Panc1 (cell line): Measurements from ENCODE around the gene PAK6. TPM values are rescaled to one million over a fixed set of nuclear protein-coding genes. Genes with fewer than 3 reads are reported as not detected.
A peak's percentile ranks its signal among the peaks of the same experiment; 100 is the strongest.

Source experiments
- ATAC-seq: fragments of 200-7000 bp; cut with Tn5 transposase; 2 replicates; pipeline ENCODE4 v1.9.1; 2020; ENCODE audit warnings: mild to moderate bottlenecking, moderate library complexity
- BruUV-seq: library from RNA; stranded (reverse); fragments of 400-500 nt; replicated peaks from 2 replicates; lab custom pipeline; 2021; lab: Mats Ljungman, UMichigan
- CTCF ChIA-PET: fragments of 300-600 bp; sonication (Branson Sonifier 250); formaldehyde crosslinking; loops from one replicate; lab custom pipeline; 2022; ENCODE audit warnings: antibody characterized with exemption; lab: Charles Lee
- POLR2A ChIA-PET: fragments of 300-600 bp; sonication (Branson Sonifier 250); formaldehyde crosslinking; loops from one replicate; lab custom pipeline; 2022; ENCODE audit warnings: antibody characterized with exemption; lab: Charles Lee
- DNase-seq: peaks from one replicate; pipeline ENCODE4 v3.0.0-alpha.2; 2010; ENCODE audit warnings: low read depth, low spot score
- H3K27ac ChIP-seq: 2 replicates; pipeline ENCODE4 v1.5.1; 2011; ENCODE audit warnings: mild to moderate bottlenecking, low read length, inconsistent platforms
- H3K27me3 ChIP-seq: fragments of 200-500 bp; sonication (Bioruptor generic); 2 replicates; pipeline ENCODE4 v1.6.0; 2014; ENCODE audit warnings: low read length, inconsistent platforms; ENCODE audit not compliant: control insufficient read depth, insufficient read depth
- H3K36me3 ChIP-seq: fragments of 200-500 bp; sonication (Bioruptor generic); 2 replicates; pipeline ENCODE4 v1.5.1; 2014; ENCODE audit warnings: inconsistent platforms, mild to moderate bottlenecking, low read length, moderate library complexity; ENCODE audit not compliant: control insufficient read depth, insufficient read depth
- H3K4me1 ChIP-seq: 2 replicates; pipeline ENCODE4 v1.5.1; 2011; ENCODE audit warnings: inconsistent platforms, mild to moderate bottlenecking, low read length, moderate library complexity; ENCODE audit not compliant: control insufficient read depth, insufficient read depth
- H3K4me3 ChIP-seq, 2 experiments: 2 replicates each; pipeline ENCODE4 v1.5.1; 2011 to 2012; ENCODE audit warnings: low read depth in 2 of 2, low read length in 2 of 2, mild to moderate bottlenecking in 2 of 2, inconsistent platforms in 1 of 2, moderate library complexity in 1 of 2
- H3K9me3 ChIP-seq: fragments of 200-500 bp; sonication (Bioruptor generic); 2 replicates; pipeline ENCODE4 v1.5.1; 2014; ENCODE audit warnings: low read depth, mild to moderate bottlenecking, inconsistent platforms, low read length, moderate library complexity; ENCODE audit not compliant: control insufficient read depth, insufficient read depth
- CTCF ChIP-seq: fragments of 450-650 bp; IDR thresholded peaks from 2 replicates; pipeline ENCODE4 v1.5.1; 2017; ENCODE audit warnings: mild to moderate bottlenecking
- POLR2AphosphoS5 ChIP-seq: IDR thresholded peaks from 2 replicates; pipeline ENCODE4 v1.6.1; 2012; ENCODE audit warnings: mild to moderate bottlenecking, low read depth, low read length, moderate library complexity
- REST ChIP-seq, 2 experiments: IDR thresholded peaks; 2 replicates each; pipeline ENCODE4 v1.6.1; 2011 to 2012; ENCODE audit warnings: low read depth in 2 of 2, control low read depth in 1 of 2, low read length in 1 of 2, mild to moderate bottlenecking in 1 of 2, moderate library complexity in 1 of 2; ENCODE audit not compliant: insufficient read depth in 1 of 2
- SIN3A ChIP-seq: IDR thresholded peaks from 2 replicates; pipeline ENCODE4 v1.6.1; 2012; ENCODE audit warnings: low read depth, mild to moderate bottlenecking, low read length, moderate library complexity, borderline replicate concordance; ENCODE audit not compliant: insufficient read depth
- TCF7L2 ChIP-seq: IDR thresholded peaks from 2 replicates; pipeline ENCODE4 v1.6.1; 2011; ENCODE audit warnings: mild to moderate bottlenecking, low read depth, low read length, inconsistent platforms
- in situ Hi-C: cut with HindIII; loops from 2 replicates; pipeline ENCODE4 v1.10.0; 2016; ENCODE audit warnings: low sequenced_read_pairs, low pct_unique_long_range_greater_than_20kb
- intact Hi-C: fragments of 100-400 bp; cut with micrococcal nuclease; formaldehyde crosslinking; loops from one replicate; pipeline ENCODE4 v1.10.0; 2022; ENCODE audit not compliant: unreplicated experiment
- total RNA-seq: library from RNA; stranded (reverse); gene quantifications from one replicate; pipeline ENCODE4 v1.2.1, GENCODE V29; 2021; ENCODE audit not compliant: unreplicated experiment

PAK6 gene
- total RNA-seq, 1 experiment from 2014 or later = 6.3 TPM

DNA sequence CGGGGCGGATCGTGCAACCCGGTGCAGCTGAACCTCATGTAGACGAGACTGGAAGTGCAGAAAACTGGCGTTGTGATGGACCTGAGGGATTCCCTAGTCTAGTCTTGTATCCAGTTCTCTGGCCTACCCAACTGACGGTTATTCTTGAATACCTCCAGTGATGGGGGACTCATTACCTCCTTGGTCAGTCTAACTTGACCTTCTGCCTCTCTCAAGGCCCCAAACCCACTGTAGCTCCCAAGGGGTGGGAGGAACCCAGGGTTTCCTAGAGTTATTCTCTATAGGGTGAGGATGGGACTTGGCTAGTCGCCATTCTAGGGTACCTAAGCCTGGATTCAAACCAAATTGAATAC, 11.4 kb downstream of the PAK6 start:
- H3K27ac ChIP-seq = 0 out of 2 replicates have a peak overlapping the region, but pooled peaks have one; percentile 23
- H3K4me3 ChIP-seq = no peak overlapping the region
- ATAC-seq = no peak
- DNase-seq = no peak
- TF ChIP-seq REST (IDR thresholded peaks at IDR 0.05; ENCODE audit: insufficient read depth in 1 of 2, low read depth in 2 of 2, low read length in 1 of 2) (no peak), SIN3A (no peak), CTCF (no peak), TCF7L2 (no peak), POLR2AphosphoS5 (no peak)
- peaks cover 16% of the 10 kb centered on the region for H3K4me1 ChIP-seq
- CTCF ChIA-PET = interaction anchor here (0.9 kb wide), 1 partner anchor 205 kb away, joined by 4 read pairs; no protein-coding TSS in a partner anchor
- POLR2A ChIA-PET = no interaction called here
- H3K36me3 ChIP-seq = no peaks in the 10 kb centered on the region; the same call in 1 of the 2 replicates
- BruUV-seq = no TSS peak
- no peaks in the 10 kb centered on the region for H3K9me3 ChIP-seq
- intact Hi-C loops = no loop called here
- in situ Hi-C loops = no loop called here
- no peaks in the 10 kb centered on the region; the same call in 1 of the 2 replicates for H3K27me3 ChIP-seq

GRCh38 chr15:40250771-40251483, 12.1 kb downstream of the PAK6 start:
- no peak overlapping the region for H3K27ac ChIP-seq
- in situ Hi-C loops = no loop called here
- intact Hi-C loops = no loop called here
- no peaks in the 10 kb centered on the region; the same call in 1 of the 2 replicates for H3K36me3 ChIP-seq
- H3K4me1 ChIP-seq = peaks cover 16% of the 10 kb centered on the region
- no peak for TF ChIP-seq CTCF
- no peak for TF ChIP-seq TCF7L2
- no peak for TF ChIP-seq SIN3A
- ATAC-seq = no peak
- no peak overlapping the region for H3K4me3 ChIP-seq
- ChIA-PET POLR2A (interaction anchor here (1.0 kb wide), 1 partner anchor 64 kb away, joined by 4 read pairs; no protein-coding TSS in a partner anchor), CTCF (interaction anchor here (0.9 kb wide), 1 partner anchor 205 kb away, joined by 4 read pairs; no protein-coding TSS in a partner anchor)
- no TSS peak for BruUV-seq
- DNase-seq = no peak
- H3K9me3 ChIP-seq = no peaks in the 10 kb centered on the region
- no peaks in the 10 kb centered on the region; the same call in 1 of the 2 replicates for H3K27me3 ChIP-seq
